Measurements from ENCODE around the gene ADAMTS18. TPM values are rescaled to one million over a fixed set of nuclear protein-coding genes. Genes with fewer than 3 reads are reported as not detected.

The ADAMTS18 gene, protein sequence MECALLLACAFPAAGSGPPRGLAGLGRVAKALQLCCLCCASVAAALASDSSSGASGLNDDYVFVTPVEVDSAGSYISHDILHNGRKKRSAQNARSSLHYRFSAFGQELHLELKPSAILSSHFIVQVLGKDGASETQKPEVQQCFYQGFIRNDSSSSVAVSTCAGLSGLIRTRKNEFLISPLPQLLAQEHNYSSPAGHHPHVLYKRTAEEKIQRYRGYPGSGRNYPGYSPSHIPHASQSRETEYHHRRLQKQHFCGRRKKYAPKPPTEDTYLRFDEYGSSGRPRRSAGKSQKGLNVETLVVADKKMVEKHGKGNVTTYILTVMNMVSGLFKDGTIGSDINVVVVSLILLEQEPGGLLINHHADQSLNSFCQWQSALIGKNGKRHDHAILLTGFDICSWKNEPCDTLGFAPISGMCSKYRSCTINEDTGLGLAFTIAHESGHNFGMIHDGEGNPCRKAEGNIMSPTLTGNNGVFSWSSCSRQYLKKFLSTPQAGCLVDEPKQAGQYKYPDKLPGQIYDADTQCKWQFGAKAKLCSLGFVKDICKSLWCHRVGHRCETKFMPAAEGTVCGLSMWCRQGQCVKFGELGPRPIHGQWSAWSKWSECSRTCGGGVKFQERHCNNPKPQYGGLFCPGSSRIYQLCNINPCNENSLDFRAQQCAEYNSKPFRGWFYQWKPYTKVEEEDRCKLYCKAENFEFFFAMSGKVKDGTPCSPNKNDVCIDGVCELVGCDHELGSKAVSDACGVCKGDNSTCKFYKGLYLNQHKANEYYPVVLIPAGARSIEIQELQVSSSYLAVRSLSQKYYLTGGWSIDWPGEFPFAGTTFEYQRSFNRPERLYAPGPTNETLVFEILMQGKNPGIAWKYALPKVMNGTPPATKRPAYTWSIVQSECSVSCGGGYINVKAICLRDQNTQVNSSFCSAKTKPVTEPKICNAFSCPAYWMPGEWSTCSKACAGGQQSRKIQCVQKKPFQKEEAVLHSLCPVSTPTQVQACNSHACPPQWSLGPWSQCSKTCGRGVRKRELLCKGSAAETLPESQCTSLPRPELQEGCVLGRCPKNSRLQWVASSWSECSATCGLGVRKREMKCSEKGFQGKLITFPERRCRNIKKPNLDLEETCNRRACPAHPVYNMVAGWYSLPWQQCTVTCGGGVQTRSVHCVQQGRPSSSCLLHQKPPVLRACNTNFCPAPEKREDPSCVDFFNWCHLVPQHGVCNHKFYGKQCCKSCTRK (N-terminal part only)
- total RNA-seq (2021): not detected in 2 replicates
- not detected for Bru-seq, nascent RNA
- not detected for BruChase-seq, experiment 1, labeled RNA remaining after a 2-hour chase
- BruChase-seq, experiment 2, labeled RNA remaining after a 6-hour chase: not detected
- long read RNA-seq: 0 reads

- no peak for DNase-seq (ENCODE audit: low spot score)
- ChIA-PET CTCF (no interaction called here), POLR2A (ENCODE audit: low non-redundant PET) (no interaction called here)
- no TSS peak for BruUV-seq (replicated peaks)
- no peak within 1 kb of the TSS for H3K4me3 ChIP-seq (ENCODE audit: low read depth, low read length, poor library complexity, severe bottlenecking)
- H3K27ac ChIP-seq (ENCODE audit: low read depth, low read length, poor library complexity, severe bottlenecking): no peak within 1 kb of the TSS
- no peaks in the 10 kb centered on the region for H3K36me3 ChIP-seq (ENCODE audit: insufficient read depth, low read length, poor library complexity, severe bottlenecking)
- intact Hi-C loops (cut with micrococcal nuclease; ENCODE audit: unreplicated experiment): no loop called here
- peak; percentile 57 for TF ChIP-seq EZH2 (IDR thresholded peaks at IDR 0.05; ENCODE audit: borderline replicate concordance, low read depth, low read length, poor library complexity, severe bottlenecking)
- TF ChIP-seq, protein P1, sequence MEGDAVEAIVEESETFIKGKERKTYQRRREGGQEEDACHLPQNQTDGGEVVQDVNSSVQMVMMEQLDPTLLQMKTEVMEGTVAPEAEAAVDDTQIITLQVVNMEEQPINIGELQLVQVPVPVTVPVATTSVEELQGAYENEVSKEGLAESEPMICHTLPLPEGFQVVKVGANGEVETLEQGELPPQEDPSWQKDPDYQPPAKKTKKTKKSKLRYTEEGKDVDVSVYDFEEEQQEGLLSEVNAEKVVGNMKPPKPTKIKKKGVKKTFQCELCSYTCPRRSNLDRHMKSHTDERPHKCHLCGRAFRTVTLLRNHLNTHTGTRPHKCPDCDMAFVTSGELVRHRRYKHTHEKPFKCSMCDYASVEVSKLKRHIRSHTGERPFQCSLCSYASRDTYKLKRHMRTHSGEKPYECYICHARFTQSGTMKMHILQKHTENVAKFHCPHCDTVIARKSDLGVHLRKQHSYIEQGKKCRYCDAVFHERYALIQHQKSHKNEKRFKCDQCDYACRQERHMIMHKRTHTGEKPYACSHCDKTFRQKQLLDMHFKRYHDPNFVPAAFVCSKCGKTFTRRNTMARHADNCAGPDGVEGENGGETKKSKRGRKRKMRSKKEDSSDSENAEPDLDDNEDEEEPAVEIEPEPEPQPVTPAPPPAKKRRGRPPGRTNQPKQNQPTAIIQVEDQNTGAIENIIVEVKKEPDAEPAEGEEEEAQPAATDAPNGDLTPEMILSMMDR (conservative IDR thresholded peaks at IDR 0.05; ENCODE audit: low read depth, low read length): no peak
- H3K9me3 ChIP-seq (ENCODE audit: low read depth, low read length, poor library complexity, severe bottlenecking): no peaks in the 10 kb centered on the region
- peaks cover 85% of the 10 kb centered on the region for H3K27me3 ChIP-seq (replicated peaks; ENCODE audit: insufficient read depth, low read depth, low read length, poor library complexity)
- H3K4me1 ChIP-seq (ENCODE audit: insufficient read depth, low read length, poor library complexity, severe bottlenecking): no peaks in the 10 kb centered on the region
Observed at GRCh38 chr16:77434530-77435271, at the start of gene ADAMTS18. ADAMTS18 (minus strand) TSS chr16:77435034; CDS start chr16:77434695, 339 bp downstream.

- no TSS peak for BruUV-seq (replicated peaks)
- no peak overlapping the region for H3K27ac ChIP-seq (ENCODE audit: low read depth, low read length, poor library complexity, severe bottlenecking)
- H3K4me1 ChIP-seq (ENCODE audit: insufficient read depth, low read length, poor library complexity, severe bottlenecking): no peaks in the 10 kb centered on the region
- no peak for DNase-seq (ENCODE audit: low spot score)
- H3K36me3 ChIP-seq (ENCODE audit: insufficient read depth, low read length, poor library complexity, severe bottlenecking): no peaks in the 10 kb centered on the region
- no peaks in the 10 kb centered on the region for H3K9me3 ChIP-seq (ENCODE audit: low read depth, low read length, poor library complexity, severe bottlenecking)
- H3K4me3 ChIP-seq (ENCODE audit: low read depth, low read length, poor library complexity, severe bottlenecking): no peak overlapping the region
- intact Hi-C loops (cut with micrococcal nuclease; ENCODE audit: unreplicated experiment): no loop called here
- TF ChIP-seq EZH2 (IDR thresholded peaks at IDR 0.05; ENCODE audit: borderline replicate concordance, low read depth, low read length, poor library complexity, severe bottlenecking): no peak
- TF ChIP-seq, protein P1 (conservative IDR thresholded peaks at IDR 0.05; ENCODE audit: low read depth, low read length): no peak
- peaks cover 21% of the 10 kb centered on the region for H3K27me3 ChIP-seq (replicated peaks; ENCODE audit: insufficient read depth, low read depth, low read length, poor library complexity)
- CTCF ChIA-PET: no interaction called here
- POLR2A ChIA-PET (ENCODE audit: low non-redundant PET): no interaction called here
Observed at GRCh38 chr16:77480681-77481315, 46.0 kb upstream of the ADAMTS18 start.

Data from A673 (cell line).